Hindlimb muscle (tissue), 1 donor: ENCODE data around the gene ADPRS. TPM values are rescaled to one million over a fixed set of nuclear protein-coding genes. Genes with fewer than 3 reads are reported as not detected.
A peak's percentile ranks its signal among the peaks of the same experiment; 100 is the strongest.

ENCODE experiments used
- DNase-seq: peaks from one replicate; pipeline ENCODE4 v3.0.0-alpha.2; 2013
- polyA plus RNA-seq: library from polyadenylated mRNA; unstranded; fragments of 120-200 nt; gene quantifications from one replicate; pipeline ENCODE4 v1.2.1, GENCODE V29; 2013; ENCODE audit not compliant: insufficient read length

Gene ADPRS
- polyA plus RNA-seq, 1 donor: 28.4 TPM

DNA sequence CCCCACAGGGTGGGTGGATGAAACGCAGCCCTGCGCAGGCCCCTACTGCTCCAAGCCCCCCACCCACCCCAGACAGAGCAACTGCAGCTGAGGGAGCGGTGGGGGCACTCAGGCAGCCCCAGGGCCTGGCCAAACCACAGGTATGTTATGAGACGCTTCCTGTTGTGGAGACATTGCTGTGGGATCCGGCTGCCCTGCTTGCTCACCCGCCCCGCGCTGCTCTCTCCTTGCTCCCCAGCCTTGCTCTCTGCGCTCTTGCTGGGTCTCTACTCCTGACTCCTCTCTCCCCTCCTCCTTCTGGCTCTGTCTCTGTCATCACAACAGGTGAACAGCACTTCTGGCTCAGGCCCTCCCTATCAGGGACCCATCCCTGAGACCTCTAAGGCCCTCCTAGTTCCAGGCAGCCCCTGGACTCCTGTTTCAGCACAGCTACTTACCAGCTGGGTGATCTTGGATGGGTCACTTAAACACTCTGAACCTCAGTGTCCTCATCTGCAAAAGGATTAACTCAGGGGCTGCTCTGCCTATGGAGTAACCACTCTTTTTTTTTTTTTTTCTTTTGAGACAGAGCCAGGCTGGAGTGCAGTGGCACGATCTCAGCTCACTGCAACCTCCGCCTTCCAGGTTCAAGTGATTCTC lies 20.5 kb downstream of the ADPRS start:
- no peak for DNase-seq

DNA sequence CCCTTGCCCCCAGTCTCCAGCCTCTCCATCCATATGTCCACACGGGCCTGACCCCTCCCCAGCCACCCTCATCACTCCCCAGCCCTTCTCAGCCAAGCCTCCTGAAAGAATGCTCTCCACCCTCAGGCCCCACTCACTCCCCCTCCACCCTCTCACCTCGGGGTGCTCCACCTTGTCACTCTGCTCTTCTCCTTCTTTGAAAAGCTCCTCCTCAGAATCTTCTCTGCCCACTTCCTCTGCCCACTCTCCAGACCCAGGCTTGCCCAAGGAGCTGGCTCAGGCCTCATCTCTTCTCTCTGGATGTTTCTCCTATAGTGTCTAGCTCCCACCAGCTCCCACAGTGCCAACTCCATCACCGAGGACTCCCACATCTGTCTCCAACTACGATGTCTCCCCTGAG lies 22.5 kb downstream of the ADPRS start:
- DNase-seq: no peak

DNA sequence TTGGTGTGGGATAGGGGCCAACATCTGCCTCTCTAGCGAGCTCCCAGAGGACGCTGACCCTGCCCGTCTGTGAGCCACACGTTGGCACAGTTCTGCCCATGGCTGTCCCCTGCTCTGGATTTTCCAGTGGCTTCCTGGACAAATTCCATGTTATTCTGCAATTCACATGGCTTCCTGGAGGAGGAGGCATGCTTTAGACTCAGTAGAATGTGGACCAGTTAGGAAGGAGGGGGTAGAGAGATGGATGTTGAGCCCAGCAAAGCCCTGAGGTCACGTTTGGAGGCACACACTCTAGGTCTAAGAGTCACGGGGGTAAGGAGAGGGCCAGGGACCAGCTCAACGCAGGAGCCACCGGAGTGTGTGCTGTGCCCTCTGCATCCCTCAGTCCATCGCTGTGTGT lies 24.1 kb downstream of the ADPRS start:
- no peak for DNase-seq

DNA sequence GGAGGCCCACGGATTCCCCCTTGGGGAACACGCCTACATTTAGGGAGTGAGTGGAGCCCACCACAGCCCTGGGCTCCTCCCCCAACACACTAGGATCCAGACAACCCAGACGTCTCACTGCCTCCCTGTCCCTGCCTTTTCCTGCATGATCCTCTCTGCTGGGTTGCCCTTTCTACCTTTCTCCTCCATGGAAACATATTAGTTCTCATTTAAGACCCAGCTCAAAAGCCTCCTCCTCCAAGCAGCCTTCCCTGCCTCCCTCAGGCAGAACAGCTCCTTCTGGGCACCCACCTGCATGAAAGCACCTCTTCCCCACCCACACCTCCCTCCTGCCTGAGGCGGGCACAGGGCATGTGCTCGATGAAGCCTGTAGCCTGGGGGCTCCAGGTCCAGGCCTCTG lies 25.7 kb downstream of the ADPRS start:
- DNase-seq: no peak

DNA sequence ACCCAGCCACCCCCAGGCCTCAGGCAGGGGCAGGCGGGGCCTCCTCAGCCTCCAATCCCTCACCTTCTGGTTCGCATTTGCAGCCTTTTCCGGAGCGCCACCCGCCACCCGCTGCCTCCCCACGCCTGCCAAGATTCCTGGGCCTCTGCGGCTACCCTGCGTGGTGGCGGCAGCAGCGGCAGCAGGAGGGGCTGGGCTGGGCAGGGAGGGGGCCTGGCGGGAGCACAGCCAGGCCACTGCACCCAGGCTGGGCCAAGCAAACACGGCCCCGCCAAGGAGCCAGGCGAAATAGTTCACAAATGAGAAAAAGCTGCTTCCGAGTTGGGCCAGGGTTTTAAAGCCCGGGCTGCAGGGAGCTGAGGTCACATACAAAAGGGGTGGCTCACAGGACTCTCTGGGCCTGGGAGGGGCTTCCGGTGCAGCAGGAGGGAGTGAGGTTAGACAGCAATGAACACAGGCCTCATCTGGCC lies 26.5 kb downstream of the ADPRS start:
- DNase-seq: no peak

DNA sequence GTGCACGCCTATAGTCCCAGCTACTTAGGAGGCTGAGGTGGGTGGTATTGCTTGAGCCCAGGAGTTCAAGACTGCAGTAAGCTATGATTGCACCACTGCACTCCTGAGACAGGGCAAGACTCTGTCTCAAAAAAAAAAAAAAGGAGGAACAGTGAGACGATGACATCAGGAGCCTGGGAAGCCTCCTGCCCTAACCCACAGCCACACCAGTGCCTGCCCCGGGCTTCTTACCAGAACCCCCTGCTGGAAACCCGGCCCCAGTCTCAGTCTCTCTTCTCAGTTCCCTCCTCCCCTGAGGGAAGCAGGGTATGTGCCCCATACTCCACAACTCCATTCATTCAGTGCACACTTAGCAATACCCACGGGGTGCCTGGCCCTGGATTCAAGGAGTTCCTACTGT lies 27.2 kb downstream of the ADPRS start:
- no peak for DNase-seq

DNA sequence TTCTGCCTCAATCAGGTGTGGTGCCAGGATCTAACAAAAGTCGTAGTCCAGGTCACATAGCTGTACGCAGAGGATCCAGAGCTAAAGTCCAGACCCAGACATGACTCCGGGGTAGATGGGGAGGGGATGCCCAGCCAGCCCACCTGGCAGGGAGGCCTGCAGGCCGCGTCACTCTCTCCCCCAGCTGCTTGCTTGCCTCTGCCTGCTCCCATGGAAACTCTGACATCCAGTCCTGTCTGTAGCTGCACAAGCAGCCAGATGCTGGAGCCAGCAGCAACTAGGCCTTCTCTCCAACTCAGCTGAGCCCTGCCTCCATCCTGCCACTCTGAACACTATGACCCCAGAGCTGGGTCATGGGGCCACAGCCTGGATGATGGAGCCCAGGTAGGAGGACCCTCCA lies 28.2 kb downstream of the ADPRS start:
- DNase-seq: peak; percentile 83

DNA sequence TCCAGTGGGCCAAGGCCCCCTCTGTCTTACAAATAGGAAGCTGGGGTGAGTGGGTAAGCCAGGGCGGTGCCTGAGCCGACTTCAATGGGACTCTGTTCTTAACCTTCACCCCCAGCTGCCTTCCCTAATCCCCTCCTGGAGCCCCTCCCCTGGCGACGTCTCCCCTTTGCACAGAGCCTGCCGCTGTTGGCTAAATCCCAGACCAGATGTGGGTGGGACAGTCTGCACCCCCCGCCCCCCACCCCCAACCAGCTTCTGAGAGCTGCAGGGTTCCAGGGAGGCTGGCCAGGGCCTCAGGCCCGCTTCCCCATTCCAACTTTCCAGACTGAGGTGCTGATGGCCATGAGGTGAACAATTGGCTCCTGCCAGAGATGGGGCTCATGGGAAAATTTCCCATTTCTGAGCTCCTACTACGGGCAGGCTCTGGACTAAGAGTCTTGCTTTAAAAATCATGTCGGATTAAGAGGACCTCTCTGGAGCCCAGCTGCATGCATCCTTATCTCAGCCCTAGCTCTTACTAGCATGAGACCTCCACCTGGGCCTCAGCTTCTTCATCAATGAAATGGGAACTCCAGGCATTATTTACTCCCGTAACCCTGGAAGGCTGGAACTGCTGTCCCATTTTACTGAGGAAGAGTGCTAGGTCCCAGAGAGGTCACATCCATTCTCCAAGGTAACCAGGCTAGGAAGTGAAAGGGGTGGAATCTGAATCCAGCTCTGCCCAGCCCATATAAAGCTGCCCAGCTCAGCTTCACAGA lies 29.9 kb downstream of the ADPRS start:
- DNase-seq: no peak

DNA sequence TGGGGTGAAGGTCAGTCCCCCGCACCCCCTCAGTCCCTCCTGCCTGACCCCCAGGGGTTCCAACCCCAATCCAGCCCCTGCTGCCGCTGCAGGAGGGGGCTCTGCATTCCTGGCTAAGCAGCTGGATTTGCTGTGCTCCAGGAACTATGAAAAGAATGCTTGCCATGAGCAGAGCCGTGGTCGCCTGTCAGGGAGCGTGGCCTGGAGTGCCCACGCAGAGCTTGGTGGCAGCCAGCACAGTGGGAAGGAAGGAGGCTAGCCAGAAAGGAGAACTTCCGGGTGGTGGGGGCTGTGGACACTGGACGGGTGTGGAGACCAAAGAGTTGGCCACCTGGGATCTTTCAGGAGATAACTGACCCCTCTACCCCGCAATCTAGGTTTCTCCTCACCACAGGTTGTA lies 30.8 kb downstream of the ADPRS start:
- DNase-seq: no peak

DNA sequence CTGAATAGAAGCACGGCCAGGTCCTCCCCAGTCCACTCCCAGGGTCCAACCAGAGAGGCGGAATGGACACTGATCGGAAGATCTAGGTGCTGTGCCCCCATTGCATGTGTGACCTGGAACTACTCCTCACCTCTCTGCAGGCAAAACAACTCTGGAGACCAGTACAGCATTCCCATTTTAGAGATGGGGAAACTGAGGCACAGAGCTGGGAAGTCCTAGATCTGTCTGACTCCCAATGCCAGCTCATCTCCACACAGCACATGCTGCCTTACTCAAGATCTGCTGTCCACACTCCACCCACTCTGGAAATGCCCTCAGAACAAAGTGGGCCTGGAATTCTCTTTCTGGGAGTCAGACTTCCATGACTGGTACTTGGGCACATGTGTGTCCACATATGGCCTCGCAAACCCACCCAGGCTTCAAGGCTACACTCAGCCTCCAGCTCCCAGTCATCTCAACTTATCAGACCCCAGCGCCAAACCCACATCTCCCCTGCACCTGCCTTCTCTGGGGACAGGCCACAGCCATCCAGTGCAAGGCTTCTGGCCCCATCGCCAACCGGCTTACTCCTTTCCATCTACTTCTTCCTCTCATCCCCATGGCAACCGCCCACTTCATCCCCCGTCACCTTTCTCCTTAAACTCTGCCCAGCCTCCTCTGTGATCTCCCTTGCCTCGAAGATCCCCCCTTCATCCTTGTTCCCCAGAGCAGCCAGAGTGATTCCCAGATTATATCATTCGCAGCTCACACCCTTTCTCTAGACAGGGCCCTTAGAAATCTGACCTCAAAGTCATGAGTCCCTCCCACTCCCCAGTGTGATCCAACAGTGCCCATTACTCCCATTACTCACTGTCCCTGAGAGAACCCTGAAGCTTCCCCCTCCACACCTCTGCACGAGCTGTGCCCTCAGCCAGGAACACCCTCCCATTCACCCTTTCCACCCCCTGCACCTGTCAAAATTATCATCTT lies 33.7 kb downstream of the ADPRS start:
- no peak for DNase-seq

DNA sequence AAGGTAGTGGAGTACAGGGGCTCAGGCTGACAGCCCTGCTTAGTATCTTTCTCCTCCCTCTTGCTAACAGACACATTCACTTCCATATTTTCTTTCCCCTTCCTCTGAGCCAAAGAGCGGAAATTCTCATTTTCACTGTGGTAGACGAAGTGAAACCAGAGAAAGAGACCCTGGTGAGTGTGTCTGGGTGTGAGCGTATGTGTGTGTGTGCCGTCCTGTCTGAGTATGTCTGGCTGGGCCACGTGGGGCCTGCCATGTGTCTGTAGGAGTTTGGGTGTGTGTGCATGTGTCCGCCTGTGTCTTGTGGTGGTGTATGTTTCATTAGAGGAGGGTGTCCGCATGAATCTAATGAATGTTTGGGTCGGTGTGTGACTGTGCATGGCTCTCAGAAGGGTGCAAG lies 34.7 kb downstream of the ADPRS start:
- no peak for DNase-seq

DNA sequence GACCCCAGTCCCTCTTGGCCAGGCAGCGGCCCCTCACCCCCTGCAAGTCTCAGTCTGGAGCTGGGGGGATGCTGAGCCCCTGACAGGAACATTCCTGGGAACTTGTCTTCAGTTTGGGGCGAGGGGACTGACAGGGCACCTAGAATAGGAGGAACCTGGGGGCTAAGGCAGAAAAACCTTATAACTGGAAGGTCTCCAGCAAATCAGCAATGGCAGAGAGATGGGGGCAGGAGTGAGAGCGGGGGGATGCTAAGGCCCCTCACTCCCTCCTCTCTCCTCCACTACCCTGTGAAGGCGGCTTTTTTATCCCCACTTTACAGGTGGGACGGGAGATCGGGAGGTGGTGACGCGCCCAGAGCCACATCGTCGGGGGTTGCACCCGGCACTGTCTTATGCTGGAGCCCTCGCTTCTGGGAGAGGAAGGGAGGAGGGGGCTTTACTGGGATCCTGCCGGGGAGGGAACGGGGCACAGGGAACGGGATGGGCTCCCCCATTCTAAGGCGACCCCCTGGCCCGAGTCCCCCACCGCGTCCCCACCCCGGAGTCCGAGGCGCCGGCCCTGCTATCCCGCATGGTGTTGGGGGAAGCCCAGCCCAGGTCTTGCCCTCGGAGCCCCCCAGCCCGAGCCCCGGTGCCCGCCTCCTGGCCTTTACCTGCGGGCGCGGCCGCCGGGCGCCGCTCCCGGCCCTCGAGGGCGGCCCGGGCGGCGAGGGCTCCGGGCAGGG lies 35.9 kb downstream of the ADPRS start:
- no peak for DNase-seq

DNA sequence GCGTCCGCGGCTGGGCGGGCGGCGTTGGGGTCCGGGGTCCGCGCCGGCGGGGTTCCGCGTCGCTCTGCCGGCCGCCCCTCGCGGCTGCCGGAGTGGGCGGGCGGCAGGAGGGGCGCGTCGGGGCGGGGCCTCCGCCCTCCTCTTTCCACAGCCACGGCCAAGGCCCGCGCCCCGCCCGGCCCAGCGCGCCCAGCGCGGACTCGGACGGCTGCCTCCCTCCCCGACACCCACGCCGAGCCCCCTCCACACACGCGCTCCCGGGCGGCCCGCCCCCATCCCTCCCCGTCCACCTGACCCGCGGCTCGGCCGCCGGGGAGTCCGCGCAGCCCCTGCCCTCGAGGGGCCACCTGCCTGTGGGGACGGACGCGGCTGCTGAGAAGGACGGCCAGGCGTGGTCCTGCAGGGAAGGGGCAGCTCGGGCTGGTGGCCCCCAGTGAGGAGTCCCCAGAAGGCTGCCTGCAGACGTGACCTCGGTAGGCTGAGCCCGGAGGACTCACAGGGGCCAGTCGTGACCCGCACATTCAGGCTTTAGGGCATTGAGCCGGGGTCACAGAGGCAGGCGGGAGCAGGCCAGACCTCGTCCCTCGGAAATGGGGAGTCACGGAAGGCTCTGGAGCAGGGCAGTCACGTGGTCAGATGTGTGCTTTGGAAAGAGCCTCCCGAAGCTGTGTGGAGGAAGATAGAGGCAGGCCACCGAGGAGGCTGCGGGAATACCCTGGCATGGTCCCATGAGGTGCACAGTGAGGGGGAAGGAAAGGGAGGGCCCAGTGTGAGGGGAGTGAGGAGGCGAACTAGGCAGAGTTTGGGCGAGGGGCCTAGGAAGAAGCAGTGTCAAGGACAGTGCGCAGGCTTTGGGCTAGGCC lies 36.7 kb downstream of the ADPRS start, which contains the start of gene COL8A2:
TSS of gene COL8A2 (minus strand) at position 94 of the 863 bp plus-strand sequence. CDS start 24,980 bp downstream, outside the sequence.
- DNase-seq: peak; percentile 82

DNA sequence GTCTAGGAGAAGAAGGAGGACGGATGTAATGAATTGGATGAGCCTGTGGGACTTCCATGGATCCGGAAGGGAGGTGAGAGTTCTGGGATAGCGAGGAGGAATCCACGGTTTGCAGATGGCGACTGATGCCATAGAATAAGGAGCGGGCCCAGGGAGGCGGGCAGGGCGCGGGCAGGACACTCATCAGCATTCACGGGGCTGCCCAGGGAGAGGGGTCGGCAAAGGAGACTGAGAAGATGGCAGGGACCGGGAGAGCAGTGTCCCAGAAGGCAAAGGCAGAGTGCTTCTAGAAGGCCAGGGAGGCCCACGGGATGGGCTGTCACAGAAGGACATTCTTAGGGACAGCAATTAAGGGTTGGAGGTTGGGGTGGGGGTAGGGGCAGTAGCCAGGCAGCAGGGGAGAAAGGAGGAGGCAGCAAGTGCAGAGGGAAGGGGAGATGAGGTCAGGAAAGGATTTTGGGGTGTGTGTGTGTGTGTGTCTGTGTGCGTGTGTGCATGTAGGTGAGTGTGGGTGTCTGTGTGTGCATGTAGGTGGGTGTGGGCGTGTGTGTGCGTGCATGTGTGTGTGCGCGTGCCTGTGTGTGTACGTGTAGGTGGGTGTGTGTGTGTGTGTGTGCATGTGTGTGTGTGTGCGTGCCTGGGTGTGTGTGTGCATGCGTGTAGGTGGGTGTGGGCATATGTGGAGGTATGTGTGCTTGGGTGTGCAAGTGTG lies 37.5 kb downstream of the ADPRS start:
- no peak for DNase-seq

DNA sequence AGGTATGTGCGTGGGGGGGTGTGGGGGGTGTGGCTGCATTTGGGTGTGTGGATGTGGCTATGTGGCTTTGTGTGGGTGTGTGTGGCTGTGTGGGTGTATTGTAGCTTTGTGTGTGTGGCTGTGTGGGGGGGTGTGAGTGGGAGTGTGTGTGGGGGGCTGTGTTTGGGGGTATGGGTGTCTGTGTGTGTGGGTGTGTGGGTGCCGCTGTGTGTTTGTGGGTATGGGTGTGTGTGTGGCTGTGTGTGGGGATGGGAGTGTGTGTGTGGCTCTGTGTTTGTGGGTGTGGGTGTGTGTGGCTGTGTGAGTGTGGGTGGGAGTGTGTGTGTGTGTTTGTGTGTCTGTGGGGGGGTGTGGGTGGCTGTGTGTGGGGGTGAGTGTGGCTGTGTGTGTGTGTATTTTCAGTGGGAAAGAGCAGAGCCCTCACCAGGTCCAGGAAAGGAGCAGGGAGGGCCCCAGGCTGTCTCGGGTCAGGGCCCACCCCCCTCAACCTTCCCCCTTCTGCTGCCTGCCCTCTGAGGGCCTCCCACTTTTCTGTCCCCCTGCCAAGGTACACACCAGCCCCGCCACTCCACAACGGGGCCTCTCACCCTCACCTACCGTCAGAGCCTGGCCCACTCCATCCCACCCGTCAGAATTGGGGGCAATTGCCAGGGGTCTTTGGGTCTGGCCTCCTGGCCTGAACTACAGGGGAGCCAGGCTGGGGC lies 38.3 kb downstream of the ADPRS start:
- DNase-seq: no peak

DNA sequence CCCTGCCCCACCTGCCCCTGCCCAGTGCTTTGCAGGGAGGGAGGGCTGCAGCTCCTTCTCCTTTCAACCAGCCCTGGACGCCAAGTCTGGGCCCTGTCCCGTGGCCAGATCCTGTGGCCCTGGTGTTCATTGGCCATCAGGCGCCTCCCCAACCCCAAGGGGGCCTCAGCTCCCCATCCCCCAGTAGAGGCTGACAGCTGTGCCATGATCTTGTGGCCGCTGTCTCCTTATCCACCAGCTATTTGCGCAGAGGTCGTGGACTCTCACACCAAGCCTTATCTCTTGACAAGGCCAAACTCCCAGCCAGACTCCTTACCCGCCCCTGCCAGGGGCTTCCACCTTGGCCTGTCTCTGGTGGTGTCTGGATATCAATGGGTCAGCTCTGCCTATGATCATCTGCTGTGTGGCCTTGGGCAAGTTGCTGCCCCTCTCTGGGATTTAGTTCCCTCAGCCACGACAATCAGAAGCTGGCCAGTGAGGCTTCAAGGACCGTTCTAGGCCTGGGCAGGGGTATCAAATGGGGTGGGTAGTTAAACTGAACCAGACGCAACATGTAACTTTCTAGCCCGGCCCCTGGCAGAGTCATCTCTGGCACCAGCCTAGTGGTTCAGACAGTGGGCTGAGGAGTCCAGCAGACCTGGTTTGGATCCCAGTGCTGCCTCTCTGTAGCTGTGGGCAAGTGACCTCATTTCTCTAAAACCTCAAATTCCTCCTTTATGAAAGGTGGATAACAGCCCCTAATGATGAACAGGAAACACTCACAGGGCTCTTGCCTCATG lies 39.6 kb downstream of the ADPRS start:
- no peak for DNase-seq

DNA sequence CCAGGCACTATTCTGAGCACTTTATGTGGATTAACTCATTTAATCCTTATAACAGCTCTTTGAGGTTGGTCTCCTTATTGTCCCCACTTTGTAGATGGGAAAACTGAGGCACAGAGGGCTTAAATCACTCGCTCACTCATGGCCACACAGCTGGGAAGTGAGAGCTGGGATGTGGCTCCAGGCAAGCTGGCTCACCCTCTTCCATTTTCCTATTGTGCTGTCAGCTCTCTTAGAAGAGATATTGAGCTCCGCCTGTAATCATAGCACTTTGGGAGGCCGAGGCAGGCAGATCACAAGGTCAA lies 40.2 kb downstream of the ADPRS start:
- no peak for DNase-seq

DNA sequence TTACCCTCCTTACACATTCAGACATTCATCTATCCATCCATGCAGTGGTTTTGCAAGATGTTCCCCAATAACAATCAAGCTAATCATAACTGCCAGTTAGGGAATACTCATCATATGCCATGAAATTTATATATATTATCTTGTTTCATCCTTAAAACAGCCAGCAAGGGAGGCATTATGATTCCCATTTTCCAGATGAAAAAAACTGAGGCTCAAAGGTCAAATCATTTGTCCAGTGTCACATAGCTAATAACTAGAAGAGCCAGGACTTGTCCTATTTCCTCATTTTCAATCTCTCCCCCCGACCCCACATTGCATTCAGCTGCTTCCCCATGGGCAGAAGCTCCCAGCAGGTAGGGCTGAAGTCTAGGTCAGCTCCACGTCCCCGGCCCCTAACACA lies 43.3 kb downstream of the ADPRS start:
- DNase-seq: no peak

DNA sequence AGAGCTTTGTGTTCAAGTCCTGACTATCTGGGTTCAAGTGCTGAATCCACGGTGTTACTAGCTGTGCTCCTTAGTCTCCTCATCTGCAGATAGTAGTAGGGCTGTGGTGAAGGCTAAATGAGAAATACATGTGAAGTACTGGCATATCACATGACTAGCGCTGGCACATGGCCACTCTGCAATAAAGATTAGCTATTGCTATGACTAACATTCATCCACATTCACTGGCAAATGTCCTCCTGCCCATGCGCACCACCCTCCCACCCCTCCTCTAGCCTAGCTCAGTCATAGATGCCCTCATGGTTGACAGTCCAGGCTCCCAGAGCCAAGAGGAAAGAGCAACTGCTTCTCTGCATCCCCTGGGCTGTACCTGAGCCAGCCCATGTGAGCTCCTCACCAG lies 44.8 kb downstream of the ADPRS start:
- DNase-seq: peak; percentile 65
